ENCODE measurements around the gene VDAC1.

DNA sequence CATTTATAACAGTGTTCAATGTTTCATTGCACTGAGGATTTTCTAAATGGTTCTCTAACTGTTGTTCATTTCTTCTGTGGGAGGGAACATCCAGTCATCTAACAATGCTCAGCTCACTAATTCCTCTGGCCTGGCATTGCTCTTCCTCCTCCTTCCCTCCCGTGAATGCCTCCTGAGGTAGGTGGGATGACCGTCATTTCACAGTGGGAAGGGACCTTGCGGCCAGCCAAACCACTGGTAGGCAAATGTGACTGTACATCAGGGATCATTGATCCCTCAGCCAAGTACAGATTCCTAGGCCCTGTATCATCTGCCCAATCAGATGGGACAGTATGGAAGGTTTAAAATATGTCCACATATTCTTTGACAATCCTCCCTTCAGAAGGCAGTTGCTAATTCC lies 23.7 kb upstream of the VDAC1 start:
- TF ChIP-seq POLR2AphosphoS5 (IDR thresholded peaks at IDR 0.05; ENCODE audit: low read depth, low read length): no peak
- TF ChIP-seq, protein P1, sequence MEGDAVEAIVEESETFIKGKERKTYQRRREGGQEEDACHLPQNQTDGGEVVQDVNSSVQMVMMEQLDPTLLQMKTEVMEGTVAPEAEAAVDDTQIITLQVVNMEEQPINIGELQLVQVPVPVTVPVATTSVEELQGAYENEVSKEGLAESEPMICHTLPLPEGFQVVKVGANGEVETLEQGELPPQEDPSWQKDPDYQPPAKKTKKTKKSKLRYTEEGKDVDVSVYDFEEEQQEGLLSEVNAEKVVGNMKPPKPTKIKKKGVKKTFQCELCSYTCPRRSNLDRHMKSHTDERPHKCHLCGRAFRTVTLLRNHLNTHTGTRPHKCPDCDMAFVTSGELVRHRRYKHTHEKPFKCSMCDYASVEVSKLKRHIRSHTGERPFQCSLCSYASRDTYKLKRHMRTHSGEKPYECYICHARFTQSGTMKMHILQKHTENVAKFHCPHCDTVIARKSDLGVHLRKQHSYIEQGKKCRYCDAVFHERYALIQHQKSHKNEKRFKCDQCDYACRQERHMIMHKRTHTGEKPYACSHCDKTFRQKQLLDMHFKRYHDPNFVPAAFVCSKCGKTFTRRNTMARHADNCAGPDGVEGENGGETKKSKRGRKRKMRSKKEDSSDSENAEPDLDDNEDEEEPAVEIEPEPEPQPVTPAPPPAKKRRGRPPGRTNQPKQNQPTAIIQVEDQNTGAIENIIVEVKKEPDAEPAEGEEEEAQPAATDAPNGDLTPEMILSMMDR (IDR thresholded peaks at IDR 0.05): no peak
